Suprapubic skin (tissue), 3 donors: Measurements from ENCODE around the gene AGTPBP1.

Experiments used
- CTCF ChIP-seq, 2 donors: fragments of 200-600 bp in 1 of 2; fragments of 450-650 bp in 1 of 2; sonication (generic) in 1 of 2; IDR thresholded peaks; one replicate each; pipeline ENCODE4 v1.5.1; 2016 to 2019; ENCODE audit warnings: antibody characterized with exemption in 2 of 2, mild to moderate bottlenecking in 1 of 2, moderate library complexity in 1 of 2
- POLR2AphosphoS5 ChIP-seq, 3 donors: sonication (generic); formaldehyde crosslinking; IDR thresholded peaks; one replicate each; pipeline ENCODE4 v1.6.1; 2017; ENCODE audit warnings: antibody characterized with exemption in 3 of 3

GRCh38 chr9:85688361-85688760, 53.4 kb downstream of the AGTPBP1 start:
- TF ChIP-seq CTCF (IDR thresholded peaks at IDR 0.05), result no peak
- TF ChIP-seq POLR2AphosphoS5 (IDR thresholded peaks at IDR 0.05), result no peak
